Measurements from ENCODE around the gene RASA4.
"Not testable (repeated sequence)": the region's sequence is repeated elsewhere in the genome, so short reads cannot be mapped to it uniquely, and the experiment has no call there.

RASA4 gene

DNA sequence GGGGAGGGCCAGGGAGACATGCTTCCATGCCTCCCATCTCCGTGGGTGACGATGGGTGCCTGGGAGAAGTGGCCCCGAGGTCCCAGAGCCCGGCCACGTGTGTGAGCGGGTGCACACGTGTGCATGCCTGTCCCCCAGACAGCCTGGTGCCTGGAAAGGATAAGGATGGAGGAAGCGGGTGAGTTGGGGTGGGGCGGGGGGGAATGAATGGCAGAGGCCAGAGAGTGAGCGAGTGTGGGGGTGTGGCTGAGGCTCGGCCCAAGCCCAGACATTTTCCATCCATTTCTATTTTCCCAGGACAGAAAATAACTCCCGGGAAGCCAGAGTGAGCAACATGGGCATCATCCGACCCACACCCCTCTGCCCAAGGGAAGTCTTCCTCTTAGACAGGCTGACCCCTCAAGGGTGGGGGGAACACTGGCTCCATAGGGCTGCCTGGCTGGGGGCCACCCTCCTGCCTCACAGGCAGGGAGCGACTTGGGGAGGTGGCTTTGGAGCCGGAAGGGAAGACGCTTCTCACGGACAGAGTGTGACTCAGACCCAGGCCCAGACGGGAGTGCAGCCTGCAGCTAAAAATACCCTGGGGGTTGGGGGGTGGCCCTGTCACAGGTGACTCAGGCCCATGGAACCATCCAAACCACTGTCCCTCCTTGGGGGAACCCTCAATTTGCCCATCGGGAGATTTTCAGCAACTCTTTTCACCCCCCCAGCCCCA, 12.0 kb downstream of the RASA4 start:
- not testable (repeated sequence) for DNase-seq

DNA sequence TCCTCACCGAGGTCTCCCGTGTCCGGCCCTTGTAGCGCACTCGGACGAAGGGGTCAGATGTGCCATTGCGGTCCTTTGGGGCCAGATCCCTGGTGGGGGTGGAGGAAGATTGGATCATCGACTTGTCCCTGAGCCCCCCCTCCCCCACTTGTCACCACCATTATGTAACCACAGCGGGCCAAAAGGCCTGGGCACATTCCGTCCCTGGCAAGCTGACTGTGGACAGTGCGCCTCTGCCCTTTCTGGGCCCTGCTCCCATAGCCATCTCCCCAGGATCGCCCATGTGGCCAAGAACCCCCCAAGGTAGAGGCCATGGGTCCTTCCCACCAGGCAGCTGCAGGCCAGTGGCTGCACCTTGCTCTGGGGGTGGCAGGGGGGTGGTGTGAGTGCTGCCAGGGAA, 14.2 kb downstream of the RASA4 start:
- DNase-seq, result not testable (repeated sequence)

DNA sequence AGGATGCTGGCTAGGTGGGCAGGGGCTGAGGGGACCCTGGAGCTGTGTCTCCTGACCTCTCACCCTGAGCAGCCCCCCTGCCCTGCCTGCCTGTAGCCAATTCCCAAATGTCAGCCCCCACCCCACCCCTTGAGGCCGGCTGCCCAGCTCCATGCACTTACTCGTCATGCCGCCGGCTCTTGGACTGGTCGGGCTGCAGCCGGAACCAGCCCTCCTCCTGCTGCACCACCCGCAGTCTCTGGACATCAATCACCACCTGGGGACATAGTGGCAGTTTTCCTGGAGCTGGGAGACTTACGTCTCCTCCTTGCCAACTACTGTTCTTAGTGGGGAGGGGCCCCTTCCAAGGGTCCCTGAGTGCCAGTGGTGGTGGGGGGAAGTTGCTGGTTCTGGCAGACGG, 16.9 kb downstream of the RASA4 start:
- DNase-seq, result not testable (repeated sequence)

DNA sequence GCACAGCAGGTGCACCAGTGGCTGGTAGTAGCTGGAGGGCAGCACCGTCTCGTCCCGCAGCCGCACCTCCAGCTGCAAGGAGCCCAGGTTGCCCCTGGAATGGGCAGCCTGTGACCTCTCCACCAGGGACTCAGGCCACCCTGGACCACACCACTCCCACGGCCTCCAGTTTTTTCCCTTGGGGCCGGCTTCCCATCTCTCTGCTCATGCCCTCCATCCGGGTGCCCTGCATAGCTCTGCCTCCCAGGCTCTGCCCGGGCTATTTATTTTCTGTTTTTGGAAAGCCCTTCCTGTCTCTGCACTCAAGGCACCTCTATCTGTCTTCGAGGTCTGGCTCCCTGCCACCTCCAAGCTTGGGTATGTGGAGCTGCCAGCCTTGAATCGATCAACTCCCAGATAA, 20.5 kb downstream of the RASA4 start:
- not testable (repeated sequence) for DNase-seq

DNA sequence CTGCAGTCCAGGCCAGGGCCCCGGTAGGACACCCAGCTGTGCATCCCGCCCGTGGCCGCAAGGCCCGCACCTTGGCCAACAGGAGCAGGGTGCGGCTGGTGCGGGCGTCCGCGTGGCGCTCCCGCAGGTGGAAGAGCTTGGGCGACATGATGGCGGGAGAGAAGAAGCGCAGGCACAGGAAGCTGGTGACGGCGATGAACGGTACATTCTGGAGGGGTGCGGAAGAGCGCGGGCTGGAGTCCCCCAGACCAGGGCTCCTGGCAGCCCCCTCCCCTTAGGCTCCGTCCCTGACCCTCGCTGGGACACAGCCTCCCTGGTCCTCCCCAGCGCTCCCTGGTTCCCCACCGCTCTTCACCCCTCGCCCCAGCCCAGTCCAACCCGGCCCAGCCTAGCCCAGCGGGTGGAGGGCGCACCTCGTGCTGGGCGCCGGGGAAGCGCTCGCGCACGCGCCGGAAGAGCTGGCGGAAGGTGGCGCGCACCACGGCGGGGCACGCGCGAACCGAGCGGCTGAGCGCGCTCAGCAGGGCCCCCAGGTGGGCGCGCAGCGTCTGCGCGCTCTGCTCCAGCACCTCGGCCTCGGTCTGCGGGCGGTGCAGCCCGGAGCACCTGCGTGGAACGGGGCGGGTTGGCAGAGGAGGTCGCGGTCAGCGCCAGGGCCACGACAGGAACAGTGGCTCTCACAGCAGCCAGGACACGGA, 22.8 kb downstream of the RASA4 start:
- not testable (repeated sequence) for DNase-seq

DNA sequence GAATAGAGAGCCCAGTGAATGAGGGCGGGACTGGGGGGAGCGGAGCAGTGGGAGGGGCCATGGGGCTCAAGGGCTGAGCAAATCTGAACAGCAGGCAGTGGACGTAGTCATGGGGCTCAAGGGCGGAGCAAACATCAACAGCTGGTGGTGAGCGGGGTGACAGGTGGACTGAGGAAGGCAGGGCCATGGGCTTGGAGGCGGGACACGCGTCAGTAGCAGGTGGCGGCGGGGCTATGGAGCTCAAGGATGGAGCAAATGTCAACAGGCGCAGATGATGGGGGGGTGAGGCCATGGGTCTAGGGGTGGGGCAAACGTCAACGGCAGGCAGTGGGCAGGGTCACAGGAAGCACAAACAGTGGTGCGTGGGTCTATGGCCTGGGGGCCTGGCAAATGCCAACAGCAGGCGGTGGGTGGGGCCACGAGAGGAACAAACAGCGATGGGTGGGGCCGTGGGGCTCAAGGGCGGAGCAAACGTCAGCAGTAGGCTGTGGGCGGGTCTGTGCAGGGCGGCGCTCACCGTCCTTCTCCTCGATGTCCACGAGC, 24.0 kb downstream of the RASA4 start:
- DNase-seq, result not testable (repeated sequence)

DNA sequence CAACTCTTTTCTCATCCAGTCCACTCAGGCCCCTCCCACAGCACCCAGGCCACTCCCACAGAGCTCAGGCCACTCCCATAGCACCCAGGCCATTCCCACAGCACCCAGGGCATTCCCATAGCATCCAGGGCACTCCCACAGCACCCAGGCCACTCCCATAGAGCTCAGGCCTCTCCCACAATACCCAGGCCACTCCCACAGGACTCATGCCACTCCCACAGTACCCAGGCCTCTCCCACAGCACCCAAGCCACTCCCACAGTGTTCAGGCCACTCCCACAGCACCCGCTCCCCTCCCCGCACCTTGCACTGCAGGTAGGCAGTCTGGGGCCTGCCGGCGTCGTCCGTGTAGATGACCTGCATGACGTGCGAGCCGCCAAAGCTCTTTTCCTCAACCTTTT, 26.7 kb downstream of the RASA4 start:
- DNase-seq, result not testable (repeated sequence)

DNA sequence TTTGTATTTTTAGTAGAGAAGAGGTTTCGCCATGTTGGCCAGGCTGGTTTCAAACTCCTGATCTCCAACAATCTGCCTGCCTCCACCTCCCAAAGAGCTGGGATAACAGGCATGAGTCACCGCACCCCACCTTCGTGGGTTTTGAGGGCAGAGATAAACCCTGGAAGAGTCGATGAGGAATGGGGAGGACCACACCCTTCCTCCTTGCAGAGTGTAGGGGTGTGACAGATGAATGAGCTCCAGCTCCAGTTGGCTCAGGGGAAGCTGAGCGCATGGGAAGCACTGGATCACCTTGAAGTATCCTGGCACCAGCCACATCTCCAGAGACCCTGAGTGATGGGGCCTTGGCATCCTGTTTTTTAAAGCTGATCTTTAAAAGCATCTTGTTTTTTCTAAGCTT, 33.1 kb downstream of the RASA4 start:
- DNase-seq, result not testable (repeated sequence)

DNA sequence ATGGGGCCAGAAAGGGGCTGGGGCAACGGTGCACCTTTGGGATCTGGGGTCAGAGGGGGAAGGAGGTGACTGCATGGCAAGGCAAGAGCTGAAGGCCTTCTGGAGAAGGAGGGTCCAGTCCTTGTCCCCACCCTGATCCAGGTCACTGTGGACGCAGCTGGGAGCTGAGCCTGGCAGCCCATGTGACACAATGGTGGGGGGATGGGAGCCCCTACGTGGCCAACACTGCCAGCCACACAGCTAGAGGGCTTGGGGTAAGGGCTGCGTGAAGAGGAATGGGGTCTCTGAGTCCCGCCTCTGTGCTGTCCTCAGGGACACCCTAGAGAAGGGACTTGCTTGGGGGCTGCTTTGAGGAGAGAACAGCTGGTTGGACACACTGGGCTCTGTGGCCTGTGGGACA, 34.8 kb downstream of the RASA4 start:
- not testable (repeated sequence) for DNase-seq

DNA sequence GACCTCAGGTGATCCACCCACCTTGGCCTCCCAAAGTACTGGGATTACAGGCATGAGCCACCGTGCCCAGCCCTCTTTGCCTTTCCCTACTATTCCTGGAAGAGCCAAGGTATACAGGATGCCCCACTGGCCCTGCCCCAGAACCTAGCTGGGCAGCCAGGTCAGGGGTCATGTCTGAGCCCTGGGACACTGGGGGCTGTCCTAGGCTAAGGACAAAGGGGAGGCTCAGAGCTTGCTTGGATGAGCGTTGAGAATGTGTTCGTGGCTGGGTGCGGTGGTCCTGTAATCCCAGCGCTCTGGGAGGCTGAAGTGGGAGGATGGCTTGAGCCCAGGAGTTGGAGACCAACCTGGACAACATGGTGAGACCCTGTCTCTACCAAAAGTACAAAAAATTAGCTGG, 38.1 kb downstream of the RASA4 start:
- DNase-seq, result not testable (repeated sequence)

DNA sequence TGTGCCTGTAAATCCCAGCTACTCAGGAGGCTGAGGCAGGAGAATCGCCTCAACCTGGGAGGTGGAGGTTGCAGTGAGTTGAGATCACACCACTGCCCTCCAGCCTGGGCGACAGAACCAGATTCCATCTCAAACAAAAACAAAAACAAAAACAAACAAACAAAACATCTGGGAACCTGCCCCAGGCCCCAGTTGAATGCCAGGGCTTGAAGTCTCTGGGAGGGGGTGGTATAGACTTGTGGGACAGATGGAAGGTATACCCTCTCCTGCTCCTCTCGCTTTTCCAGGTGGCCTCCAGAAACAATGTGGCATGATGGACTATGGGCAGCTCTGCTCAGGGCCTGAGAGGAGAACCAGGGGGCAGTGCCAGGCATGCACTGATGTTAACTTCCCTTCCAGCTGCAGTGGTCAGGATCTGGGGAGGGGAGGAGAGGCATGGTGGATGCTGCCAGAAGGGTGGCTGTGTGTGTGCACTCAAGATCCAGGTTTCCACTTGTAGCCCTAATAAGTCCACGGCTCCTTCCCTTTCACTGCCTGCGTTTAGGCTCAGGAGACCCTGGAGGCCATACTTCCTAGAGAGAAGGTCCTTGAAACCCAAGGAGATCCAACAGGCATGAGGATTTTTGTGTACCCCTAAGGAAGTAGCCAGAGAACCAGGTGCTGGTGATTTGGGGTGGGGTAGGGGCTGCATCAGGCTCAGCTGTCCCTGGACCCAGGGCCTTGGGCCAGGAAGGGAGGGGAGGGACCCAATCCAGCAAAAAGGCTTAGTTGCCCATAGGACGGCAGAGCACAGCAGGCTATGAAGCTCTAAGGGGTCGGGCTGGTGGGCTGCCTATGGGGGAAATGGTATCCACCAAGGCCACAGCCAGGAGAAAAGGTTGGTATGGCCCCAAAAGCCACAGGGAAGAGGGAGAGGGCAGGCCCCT, 39.0 kb downstream of the RASA4 start:
- not testable (repeated sequence) for DNase-seq

DNA sequence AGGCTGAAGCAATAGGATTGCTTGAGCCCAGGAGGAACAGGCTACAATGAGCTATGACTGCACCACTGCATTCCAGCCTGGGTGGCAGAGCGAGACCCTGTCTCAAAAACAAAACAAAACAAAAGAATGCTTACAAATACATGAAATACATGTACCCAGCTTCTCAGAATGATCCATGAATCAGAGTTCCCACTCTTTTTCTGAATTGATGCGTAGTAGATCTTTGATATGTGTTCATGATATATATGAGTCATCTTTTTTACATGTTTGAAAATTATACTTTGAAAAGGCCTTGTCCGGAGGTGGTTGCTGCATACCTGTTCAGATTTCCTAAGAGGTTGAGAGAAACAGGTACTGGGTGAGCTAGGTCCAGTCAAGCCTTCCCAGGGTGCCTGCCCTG, 40.2 kb downstream of the RASA4 start:
- DNase-seq, result not testable (repeated sequence)

DNA sequence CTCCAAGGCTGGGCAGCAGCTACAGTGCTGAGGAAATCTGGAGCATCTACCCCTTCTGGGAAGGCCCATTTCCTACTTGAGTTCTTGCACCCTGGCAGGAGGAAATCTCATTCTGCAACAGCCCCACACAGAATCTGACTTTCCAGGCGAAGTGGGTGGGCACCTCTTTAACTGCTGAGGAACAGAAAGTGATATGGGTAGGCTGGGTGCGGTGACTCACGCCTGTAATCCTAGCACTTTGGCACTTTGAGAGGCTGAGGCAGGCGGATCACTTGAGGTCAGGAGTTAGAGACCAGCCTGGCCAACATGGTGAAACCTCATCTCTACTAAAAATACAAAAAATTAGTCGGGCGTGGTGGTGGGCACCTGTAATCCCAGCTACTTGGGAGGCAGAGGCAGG, 41.9 kb downstream of the RASA4 start:
- DNase-seq, result not testable (repeated sequence)

DNA sequence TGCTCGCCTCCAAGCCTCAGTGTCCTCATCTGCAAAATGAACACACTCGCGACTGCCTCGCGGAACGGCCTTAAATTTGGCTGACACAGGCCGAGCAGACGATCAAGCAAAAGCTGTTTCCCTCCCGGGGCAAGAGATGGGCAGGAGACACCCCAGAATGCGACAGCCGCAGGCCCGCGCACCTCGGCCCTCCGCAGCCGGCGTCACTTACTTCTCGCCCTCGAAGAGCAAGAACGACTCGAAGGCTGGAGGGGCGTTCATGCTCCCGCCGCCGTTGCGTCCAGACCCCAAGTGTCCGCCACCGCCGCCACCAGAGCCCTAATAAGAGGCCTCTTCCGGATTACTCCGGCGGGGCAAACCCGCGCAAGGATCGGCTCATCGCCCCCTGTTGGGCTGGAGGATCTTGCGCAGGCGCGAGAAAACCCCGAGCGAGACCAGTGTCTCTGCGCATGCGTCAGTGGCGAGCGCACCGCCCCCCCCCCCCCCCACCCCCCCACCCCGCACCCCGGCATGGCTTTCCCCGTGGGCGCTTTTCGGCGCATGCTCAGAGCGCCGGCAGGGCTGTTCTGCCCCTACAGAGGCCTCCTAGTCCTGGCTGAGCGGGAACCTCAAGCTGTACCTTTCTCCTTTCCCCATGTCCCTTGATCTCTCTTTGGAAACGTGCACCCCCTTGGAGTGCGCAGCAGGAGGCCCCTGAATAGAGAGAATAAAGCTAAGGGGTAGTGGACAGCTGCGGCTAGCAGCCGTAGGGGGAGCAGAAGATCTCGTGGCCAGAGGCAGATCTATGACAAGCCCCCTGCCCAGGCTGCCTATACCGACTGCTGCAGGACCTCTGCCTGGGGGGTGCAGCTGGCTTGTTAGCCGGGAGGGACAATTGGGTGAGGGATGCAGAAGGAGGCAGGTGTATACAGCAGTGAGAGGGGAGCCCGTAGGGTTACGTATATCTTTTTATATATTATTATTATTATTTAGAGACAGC, 44.0 kb downstream of the RASA4 start, which contains the start of gene POLR2J3:
Gene POLR2J3, minus strand, starts transcription at position 323 of the 979 bp plus-strand sequence. Its CDS starts 62 bp downstream, at position 261.
- DNase-seq, result not testable (repeated sequence)

DNA sequence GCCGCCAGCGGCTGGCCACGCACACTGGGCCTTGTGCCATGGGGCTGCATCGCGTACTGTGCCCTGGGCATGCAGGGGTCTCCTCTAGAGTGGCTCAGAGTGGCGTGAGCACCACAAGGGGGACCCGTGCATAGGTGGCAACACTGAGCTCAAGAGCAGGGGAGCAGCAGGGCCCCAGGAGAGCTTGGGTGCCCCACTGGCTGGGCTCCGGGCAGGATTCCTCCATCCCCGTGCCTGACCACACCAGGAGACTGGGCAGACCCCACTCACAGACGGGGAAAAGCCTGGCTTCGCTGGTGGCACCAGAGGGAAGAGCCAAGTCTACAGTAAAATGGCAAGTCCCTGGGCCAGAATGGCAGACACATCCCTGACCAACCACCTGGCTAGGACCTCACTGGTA, 47.9 kb downstream of the RASA4 start:
- DNase-seq, result not testable (repeated sequence)

DNA sequence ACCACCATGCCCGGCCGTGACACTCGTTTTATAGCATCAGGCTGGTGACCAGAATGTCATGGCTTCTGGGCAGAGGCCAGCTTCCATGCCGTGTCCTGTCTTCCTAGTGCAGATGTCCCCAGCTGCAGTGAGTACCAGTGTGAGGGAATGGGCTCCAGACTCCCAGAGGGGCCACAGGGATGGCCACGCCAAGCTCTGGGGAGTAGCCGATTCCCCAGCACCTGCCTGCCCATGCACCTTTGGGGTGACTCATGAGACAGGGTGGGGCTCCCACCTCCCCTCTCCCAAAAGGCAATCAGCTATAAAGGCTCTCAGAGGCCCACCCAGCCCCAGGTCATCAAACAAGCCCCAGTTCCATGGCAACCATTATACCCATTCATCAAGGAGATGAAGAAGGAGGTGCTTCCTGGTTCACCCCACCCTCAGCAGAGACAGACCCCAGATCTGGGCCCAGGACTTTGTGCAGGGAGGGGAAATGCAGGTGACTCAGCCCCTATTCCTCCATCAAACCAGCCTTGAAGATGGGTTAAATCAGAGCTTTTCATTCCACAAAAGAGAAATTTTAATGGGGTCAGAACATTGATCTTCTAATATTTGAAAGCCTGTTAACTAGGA, 65.6 kb downstream of the RASA4 start, which contains the start of gene SPDYE2:
Gene SPDYE2, plus strand, starts transcription at position 419 of the 615 bp plus-strand sequence. CDS start 2,030 bp downstream, outside the sequence.
- DNase-seq, result not testable (repeated sequence)

DNA sequence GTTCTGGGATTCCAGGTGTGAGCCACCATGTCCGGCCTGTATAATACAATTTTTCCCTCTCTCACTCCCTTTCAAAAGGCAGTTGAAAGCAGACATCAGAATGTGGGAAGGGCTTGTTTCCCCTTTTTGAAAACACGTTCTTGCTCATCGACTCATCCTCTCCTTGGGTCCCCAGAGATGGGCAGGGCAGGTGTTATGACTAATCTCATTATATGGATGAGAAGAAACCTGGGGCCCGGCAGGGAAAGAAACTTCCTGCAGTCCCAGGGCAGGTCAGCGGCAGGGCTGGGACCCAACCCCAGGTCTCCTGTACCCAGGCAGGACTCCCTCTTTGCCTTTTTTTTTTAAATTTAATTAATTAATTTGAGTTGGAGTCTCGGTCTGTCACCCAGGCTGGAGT, 70.2 kb downstream of the RASA4 start:
- DNase-seq, result not testable (repeated sequence)

DNA sequence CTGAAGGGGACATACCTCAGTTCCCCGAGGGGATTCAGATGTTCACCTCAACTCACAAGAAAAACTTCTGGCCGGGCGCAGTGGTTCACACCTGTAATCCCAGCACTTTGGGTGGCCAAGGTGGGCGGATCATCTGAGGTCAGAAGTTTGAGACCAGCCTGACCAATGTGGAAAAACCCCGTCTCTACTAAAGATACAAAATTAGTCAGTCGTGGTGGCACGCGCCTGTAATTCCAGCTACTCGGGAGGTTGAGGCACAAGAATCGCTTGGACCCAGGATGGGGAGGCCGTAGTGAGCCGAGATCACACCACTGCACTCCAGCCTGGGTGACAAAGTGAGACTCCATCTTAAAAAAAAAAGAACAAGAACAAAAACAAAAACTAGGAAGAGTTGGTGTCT, 71.3 kb downstream of the RASA4 start:
- DNase-seq, result not testable (repeated sequence)

DNA sequence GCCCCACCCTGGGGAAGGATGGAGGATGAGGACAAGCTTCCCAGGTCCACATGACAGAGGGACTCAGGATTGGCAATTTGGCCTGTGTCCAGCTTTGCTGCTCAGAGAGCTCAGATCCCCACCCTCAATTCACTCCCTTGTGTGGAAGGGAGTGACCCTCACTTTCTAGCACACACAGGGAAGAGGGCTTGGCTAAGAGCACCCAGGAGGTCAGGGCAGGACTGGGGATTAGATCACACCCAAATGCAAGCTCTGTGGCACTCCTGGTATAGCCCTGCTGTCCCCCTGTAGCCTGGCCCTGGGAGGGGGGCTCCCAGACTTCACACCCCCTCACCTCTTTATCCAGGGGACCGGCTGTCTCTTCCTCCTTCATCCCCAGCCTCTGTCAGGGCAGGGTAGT, 72.2 kb downstream of the RASA4 start:
- not testable (repeated sequence) for DNase-seq

DNA sequence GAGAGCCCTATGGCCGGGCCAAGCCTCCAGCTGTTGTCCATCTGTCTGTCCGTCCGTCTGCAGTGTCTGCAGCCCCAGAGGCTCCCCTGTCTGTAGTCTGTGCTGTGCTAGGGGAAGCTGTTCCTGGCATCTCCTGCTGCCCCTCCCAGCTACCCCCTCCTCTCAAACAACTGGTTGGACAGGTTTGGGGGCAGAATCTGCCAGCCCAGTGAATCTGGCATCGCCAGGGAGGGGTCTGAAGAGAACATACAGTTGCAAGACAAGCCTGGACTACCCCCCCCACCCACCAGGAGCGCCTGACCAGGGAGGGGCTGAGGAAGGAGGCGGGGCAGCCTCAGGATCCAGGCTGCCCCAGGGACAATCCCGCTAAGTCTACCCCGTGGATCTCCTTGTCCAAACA, 73.0 kb downstream of the RASA4 start, which contains the start of gene UPK3BL2:
Gene UPK3BL2, minus strand, starts transcription at position 101 of the 400 bp plus-strand sequence. Its CDS starts 60 bp downstream, at position 41.
- not testable (repeated sequence) for DNase-seq

DNA sequence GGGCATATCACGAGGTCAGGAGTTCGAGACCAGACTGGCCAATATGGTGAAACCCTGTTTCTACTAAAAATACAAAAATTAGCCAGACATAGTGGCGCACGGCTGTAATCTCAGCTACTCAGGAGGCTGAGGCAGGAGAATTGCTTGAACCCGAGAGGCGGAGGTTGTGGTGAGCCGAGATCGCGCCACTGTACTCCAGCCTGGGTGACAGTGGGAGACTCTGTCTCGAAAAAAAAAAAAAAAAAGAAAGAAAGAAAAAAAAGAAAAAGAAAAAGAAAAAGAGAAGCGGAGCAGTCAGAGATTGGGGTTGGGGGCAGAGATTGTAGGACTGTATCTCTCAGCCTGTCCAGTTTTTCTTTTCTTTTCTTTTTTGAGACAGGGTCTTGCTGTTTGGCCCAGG, 73.8 kb downstream of the RASA4 start:
- DNase-seq, result not testable (repeated sequence)
